RWPE2 (cell line): ENCODE data around the gene GDF10.

Experiments
- ATAC-seq: fragments of 200-7000 bp; cut with Tn5 transposase; 3 replicates; pipeline ENCODE4 v1.9.1; 2021; ENCODE audit warnings: low read depth
- DNase-seq: peaks from one replicate; pipeline ENCODE4 v3.0.0-alpha.2; 2020; ENCODE audit warnings: low spot score
- H3K27ac ChIP-seq: fragments of 450-650 bp; 2 replicates; pipeline ENCODE4 v1.5.1; 2017; ENCODE audit warnings: mild to moderate bottlenecking; ENCODE audit not compliant: poor library complexity, severe bottlenecking
- H3K27me3 ChIP-seq: fragments of 250-450 bp; sonication (Bioruptor Pico); 2 replicates; pipeline ENCODE4 v1.5.1; 2021; ENCODE audit warnings: mild to moderate bottlenecking, moderate library complexity; ENCODE audit not compliant: insufficient read depth, poor library complexity, severe bottlenecking
- H3K36me3 ChIP-seq: fragments of 250-450 bp; sonication (Bioruptor Pico); 2 replicates; pipeline ENCODE4 v1.5.1; 2020; ENCODE audit warnings: low read depth, mild to moderate bottlenecking, moderate library complexity
- H3K4me1 ChIP-seq: fragments of 250-450 bp; sonication (Bioruptor Pico); 2 replicates; pipeline ENCODE4 v1.5.1; 2021; ENCODE audit warnings: mild to moderate bottlenecking, moderate library complexity; ENCODE audit not compliant: insufficient read depth, poor library complexity, severe bottlenecking
- H3K4me3 ChIP-seq: fragments of 250-450 bp; sonication (Bioruptor Pico); 2 replicates; pipeline ENCODE4 v1.5.1; 2021; ENCODE audit warnings: mild to moderate bottlenecking, moderate library complexity; ENCODE audit not compliant: severe bottlenecking
- H3K9me3 ChIP-seq: fragments of 250-450 bp; sonication (Bioruptor Pico); 2 replicates; pipeline ENCODE4 v1.5.1; 2021; ENCODE audit warnings: mild to moderate bottlenecking, moderate library complexity; ENCODE audit not compliant: severe bottlenecking
- CTCF ChIP-seq: fragments of 450-650 bp; IDR thresholded peaks from one replicate; pipeline ENCODE4 v1.5.1; 2017; ENCODE audit warnings: mild to moderate bottlenecking, moderate library complexity; ENCODE audit not compliant: poor library complexity, severe bottlenecking

The GDF10 gene

DNA sequence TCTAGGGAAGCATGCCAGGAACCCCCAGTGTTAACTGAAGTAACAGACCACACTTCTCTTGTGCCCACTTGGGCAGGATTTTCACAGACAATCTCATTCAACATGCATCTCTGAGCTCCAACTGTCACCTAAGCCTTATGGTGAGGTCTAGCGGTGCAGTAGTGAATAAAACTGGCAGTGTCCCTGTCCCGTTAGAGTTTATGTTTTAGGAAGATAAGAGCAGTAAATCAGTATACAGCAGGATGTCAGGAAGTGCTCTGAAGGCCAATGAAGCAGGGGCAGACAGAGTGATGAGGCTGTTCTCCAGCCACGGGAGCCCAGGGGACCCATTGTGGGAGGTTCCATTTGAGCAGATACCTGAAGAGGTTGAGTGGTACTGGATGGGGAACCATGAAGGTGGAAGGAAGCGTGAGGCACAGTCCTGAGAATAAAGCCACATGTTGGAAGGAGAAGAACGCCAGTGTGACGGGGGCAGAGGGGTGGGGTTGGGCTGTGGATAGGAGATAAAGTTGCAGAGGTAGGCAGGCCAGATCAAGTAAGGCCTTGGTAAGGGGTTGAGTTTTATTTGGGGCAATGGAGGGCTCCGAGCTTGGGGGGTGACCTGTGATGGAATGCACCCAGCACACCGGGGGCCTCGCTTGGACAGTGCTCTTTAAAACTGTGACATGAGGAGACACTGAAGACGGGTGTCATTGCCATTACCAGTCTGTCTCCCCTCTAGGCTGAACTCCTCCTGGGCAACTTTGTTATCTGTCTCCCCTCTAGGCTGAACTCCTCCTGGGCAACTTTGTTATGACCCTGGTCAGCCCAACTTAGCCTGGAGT, 6.6 kb downstream of the GDF10 start:
- H3K4me3 ChIP-seq: no peak overlapping the region
- no peak overlapping the region for H3K27ac ChIP-seq
- H3K4me1 ChIP-seq: no peaks in the 10 kb centered on the region
- peaks cover 12% of the 10 kb centered on the region for H3K27me3 ChIP-seq
- no peaks in the 10 kb centered on the region for H3K36me3 ChIP-seq
- ATAC-seq: no peak
- TF ChIP-seq CTCF: no peak
- no peak for DNase-seq
- H3K9me3 ChIP-seq: no peaks in the 10 kb centered on the region

- no peak for TF ChIP-seq CTCF
- Histone ChIP-seq H3K36me3 (no peaks in the 10 kb centered on the region), H3K27ac (no peak overlapping the region), H3K4me3 (no peak overlapping the region), H3K4me1 (no peaks in the 10 kb centered on the region), H3K9me3 (no peaks in the 10 kb centered on the region), H3K27me3 (peaks cover 4% of the 10 kb centered on the region)
- DNase-seq: no peak
- no peak for ATAC-seq
Measured at GRCh38 chr10:47307381-47307780, 7.4 kb downstream of the GDF10 start.

DNA sequence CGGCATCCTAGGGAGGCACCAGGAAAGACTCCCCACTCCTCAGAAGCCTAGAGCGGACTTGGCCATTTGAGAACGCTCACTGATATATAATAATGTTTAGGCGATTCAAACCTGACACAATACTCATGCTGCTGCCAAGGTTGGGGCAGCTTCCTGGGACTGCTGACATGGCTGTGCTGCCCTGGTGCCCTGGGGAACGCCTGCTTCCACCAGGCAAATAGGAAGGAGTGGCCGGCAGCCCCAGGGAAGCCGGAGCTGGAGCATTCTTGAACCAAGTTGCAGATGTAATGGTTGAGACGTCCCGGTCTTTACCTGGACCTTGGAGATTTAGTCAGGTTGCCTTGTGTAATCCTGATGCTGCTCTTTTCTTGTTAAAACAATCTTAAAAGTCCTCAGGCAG, 8.8 kb downstream of the GDF10 start:
- Histone ChIP-seq H3K27me3 (no peaks in the 10 kb centered on the region), H3K9me3 (no peaks in the 10 kb centered on the region), H3K36me3 (no peaks in the 10 kb centered on the region), H3K27ac (no peak overlapping the region), H3K4me1 (no peaks in the 10 kb centered on the region), H3K4me3 (no peak overlapping the region)
- ATAC-seq (no peak), DNase-seq (no peak)
- TF ChIP-seq CTCF: no peak

GRCh38 chr10:47309408-47310089, 9.6 kb downstream of the GDF10 start:
- Histone ChIP-seq H3K9me3 (no peaks in the 10 kb centered on the region), H3K4me3 (no peak overlapping the region), H3K4me1 (no peaks in the 10 kb centered on the region), H3K27me3 (no peaks in the 10 kb centered on the region), H3K27ac (no peak overlapping the region), H3K36me3 (no peaks in the 10 kb centered on the region)
- no peak for ATAC-seq
- TF ChIP-seq CTCF: no peak
- DNase-seq: no peak

GRCh38 chr10:47310090-47310505, 10.1 kb downstream of the GDF10 start:
- DNase-seq: no peak
- Histone ChIP-seq H3K27me3 (no peaks in the 10 kb centered on the region), H3K9me3 (no peaks in the 10 kb centered on the region), H3K27ac (no peak overlapping the region), H3K4me1 (no peaks in the 10 kb centered on the region), H3K4me3 (no peak overlapping the region), H3K36me3 (no peaks in the 10 kb centered on the region)
- no peak for TF ChIP-seq CTCF
- no peak for ATAC-seq
